ENCODE results near the gene SURF6. TPM values are rescaled to one million over a fixed set of nuclear protein-coding genes. Genes with fewer than 3 reads are reported as not detected.

The SURF6 gene
- total and polyA plus RNA-seq, 2 of the 8 experiments (the other 6 are each of a cell fraction or from before 2014, with no cell fraction given) = 6.1 to 23.7 TPM

DNA sequence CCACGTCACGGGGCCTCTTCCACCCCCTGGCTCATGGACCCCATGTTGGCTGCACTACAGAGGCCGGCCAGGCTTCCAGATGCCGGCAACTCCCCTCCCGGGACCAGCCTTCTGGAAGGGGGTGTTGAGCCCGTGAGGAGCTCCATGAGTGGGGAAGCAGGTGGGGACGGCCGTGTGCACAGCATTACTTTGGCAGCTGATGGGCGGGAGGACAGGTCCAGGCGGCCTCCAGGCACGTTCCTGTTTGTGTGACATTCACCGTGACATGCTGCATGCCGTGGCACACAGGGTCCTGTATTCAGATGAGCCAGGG lies 31.9 kb downstream of the SURF6 start (continued):
- TF ChIP-seq KDM4A (IDR thresholded peaks at IDR 0.05; ENCODE audit: low read depth, low read length, severe bottlenecking) (no peak), GTF2F1 (IDR thresholded peaks at IDR 0.05; ENCODE audit: borderline replicate concordance, low read depth, low read length) (no peak), HDAC2 (IDR thresholded peaks at IDR 0.05; ENCODE audit: borderline replicate concordance in 1 of 2, low read depth in 2 of 2, low read length in 2 of 2) (no peak)
